Activated T-cell treated with anti-CD3 and anti-CD28 coated beads, Interleukin-2, amount 50 U/mL, for 48 hours (primary cell): ENCODE data around the gene ISG15.
"Not testable (repeated sequence)": the region's sequence is repeated elsewhere in the genome, so short reads cannot be mapped to it uniquely, and the experiment has no call there.

Experiments
- DNase-seq, 2 experiments: peaks; one replicate each; pipeline ENCODE4 v3.0.0-alpha.2; 2020

Gene ISG15

GRCh38 chr1:1013922-1014648 is 788 bp downstream of the ISG15 start:
- no peak for DNase-seq

DNA sequence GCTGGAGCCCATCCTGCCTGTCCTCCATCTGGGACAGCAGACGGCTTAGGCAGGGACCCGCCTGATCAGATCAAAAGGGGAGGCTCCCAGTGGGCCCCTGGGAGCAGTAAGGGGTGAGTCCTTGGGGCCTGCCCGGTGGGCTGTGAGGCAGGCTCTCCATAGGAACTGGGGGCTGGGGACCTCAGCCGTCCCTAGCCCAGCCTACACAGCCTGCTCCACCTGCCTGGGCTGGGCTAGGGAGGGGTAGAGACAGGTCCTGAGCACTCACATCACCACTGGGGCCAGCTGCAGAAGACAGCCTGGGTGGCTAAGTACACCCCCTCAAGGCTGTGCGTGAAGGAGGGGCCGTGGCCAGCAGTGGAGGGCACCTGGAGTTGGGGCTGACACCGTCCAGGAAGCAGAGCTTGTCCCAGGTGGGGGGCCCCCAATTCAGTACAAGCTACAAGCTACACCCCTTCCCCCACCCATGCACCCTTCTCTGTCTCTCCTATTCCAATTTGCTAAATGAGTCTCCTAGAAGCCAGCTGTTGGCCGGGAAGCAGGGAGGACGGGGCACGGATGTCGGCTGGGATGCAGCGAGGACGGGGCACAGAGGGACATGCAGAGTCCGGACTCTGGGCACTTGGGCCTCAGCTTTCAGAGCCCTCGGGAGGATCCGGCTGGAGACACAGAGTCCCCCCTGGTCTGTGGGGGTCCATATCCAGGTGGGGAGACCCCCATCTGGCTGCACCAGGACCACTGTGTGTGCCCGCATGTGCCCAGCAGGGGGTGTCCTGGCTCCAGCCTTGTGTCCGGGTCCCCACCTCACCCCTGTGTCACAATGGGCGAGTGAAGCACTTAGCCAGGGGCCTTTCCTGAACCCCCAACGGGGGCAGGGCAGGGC is 1.7 kb downstream of the ISG15 start:
- DNase-seq = peak in 1 of 2 experiments; percentile 56

DNA sequence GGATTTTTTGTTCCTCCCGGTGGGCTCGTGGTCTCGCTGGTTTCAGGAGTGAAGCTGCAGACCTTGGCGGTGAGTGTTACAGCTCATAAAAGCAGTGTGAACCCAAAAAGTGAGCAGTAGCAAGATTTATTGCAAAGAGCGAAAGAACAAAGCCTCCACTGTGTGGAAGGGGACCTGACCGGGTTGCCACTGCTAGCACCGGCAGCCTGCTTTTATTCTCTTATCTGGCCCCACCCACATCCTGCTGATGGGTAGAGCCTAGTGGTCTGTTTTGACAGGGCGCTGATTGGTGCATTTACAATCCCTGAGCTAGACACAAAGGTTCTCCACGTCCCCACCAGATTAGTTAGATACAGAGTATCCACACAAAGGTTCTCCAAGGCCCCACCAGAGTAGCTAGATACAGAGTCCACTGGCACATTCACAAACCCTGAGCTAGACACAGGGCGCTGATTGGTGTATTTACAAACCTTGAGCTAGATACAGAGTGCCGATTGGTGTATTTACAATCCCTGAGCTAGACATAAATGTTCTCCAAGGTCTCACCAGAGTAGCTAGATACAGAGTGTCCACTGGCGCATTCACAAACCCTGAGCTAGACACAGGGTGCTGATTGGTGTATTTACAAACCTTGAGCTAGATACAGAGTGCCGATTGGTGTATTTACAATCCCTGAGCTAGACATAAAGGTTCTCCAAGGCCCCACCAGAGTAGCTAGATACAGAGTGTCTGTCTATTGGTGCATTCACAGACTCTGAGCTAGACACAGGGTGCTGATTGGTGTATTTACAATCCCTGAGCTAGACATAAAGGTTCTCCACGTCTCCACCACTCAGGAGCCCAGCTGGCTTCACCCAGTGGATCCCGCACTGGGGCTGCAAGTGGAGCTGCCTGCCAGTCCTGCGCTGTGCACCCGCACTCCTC is 4.4 kb downstream of the ISG15 start:
- not testable (repeated sequence) for DNase-seq

- not testable (repeated sequence) for DNase-seq
Measured at GRCh38 chr1:1018321-1018685, 5.0 kb downstream of the ISG15 start.

GRCh38 chr1:1019122-1019999 is 6.1 kb downstream of the ISG15 start:
- peak; percentile 82 to 88 for DNase-seq

DNA sequence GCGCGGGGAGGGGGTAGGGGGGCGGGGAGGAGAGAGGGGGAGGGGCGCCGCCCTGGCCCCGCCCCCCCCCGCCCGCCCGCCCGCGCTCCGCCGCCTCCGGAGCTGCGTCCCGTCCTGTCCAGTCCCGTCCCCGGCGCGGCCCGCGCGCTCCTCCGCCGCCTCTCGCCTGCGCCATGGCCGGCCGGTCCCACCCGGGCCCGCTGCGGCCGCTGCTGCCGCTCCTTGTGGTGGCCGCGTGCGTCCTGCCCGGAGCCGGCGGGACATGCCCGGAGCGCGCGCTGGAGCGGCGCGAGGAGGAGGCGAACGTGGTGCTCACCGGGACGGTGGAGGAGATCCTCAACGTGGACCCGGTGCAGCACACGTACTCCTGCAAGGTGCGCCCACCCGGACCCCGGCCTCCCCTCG is 6.7 kb downstream of the ISG15 start, which contains the start of gene AGRN:
AGRN (plus strand) TSS at position 121 of the 405 bp plus-strand sequence; CDS start at position 174, 53 bp downstream.
- peak; percentile 61 to 66 for DNase-seq

DNA sequence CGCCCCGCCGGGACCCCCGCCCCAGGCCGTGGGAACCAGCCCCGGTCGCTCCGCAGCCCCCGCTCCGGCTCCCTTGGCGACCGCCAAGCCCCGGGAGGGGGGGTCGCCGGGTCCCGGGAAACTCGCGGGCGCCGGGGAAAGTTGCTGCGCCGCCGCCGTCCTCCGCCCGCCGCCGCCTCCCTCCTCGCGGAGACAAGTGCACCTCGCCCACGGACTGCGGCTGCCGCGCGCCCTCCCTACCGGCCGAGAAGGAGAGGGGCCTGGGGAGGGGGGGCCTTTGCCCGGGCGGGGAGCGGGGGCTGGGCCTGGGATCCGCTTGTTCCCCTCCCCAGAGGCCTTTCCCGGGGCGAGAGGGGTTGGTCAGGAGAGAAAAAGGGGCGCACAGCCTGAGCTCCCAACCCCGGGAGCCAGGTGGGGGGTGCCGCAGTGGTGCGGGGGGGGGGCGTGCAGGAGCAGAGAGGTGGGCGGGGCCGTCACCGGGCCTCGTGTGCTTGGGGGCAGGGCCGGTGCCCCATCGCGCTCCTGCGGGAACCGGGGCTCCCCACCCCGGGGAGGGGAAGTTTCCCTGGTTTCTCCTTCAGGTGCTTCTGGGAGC is 7.2 kb downstream of the ISG15 start:
- DNase-seq = peak in 1 of 2 experiments; percentile 64

DNA sequence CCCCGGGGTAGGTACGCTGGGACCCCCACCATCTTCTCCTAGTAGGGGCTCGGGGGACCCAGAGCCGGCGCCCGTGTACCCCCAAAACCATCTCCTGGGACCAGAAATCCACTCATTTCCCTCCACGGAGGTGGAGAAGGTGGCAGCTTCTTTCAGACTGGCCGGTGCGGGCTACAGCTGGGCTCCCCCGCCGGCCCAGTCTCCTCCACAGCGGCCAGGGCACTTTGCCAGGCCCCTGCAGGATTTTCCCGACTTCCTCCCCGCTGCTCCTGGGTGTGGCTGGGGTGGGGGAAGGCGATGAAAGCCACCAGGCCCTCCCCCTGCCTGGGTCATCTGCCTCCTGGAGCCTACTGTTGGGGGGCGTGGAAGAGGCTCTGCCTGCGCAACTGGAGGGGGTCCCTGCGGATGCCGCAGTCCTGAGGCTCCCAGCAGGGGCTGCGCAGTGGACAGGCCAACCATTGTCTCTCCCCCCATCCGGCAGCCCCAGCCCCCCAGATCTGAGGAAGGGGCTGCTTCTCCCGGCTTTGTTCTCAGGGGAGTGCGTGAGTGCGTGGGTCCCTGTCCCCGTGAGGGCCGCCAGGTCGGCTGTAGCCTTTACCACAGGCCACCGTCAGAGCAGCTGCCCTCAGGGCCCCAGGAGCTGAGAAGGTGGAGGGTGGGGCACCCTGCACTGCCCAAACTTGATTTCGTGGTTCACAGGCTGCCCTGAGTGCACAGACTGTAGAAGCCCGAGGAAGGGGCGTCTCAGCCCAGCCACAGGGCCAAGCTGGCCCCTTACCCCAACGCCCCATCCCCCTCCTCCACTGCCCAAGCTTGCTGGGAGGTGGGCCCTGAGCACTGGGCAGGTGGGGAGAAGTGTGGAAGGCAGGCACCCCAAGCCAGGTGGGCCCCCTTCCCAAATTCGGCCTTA is 8.0 kb downstream of the ISG15 start:
- DNase-seq = no peak

DNA sequence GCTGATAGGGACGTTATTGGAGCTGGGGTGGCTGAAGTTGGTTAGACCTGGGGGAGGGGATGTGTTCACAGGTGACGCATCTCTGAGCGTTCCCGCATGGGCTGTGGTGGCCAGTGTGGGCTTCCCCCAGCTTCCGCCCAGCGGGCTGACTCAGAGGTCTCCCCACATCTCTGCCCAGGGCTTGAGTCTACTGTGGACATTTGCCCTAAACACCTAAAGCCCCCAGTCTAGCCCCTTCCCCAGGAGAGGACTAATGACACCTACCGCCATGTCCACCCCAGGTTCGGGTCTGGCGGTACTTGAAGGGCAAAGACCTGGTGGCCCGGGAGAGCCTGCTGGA is 8.6 kb downstream of the ISG15 start:
- DNase-seq = no peak

- no peak for DNase-seq
Measured at GRCh38 chr1:1022302-1023009, 9.2 kb downstream of the ISG15 start.

- no peak for DNase-seq
Measured at GRCh38 chr1:1023700-1024099, 10.4 kb downstream of the ISG15 start.

- no peak for DNase-seq
Measured at GRCh38 chr1:1024149-1024770, 11.0 kb downstream of the ISG15 start.

DNA sequence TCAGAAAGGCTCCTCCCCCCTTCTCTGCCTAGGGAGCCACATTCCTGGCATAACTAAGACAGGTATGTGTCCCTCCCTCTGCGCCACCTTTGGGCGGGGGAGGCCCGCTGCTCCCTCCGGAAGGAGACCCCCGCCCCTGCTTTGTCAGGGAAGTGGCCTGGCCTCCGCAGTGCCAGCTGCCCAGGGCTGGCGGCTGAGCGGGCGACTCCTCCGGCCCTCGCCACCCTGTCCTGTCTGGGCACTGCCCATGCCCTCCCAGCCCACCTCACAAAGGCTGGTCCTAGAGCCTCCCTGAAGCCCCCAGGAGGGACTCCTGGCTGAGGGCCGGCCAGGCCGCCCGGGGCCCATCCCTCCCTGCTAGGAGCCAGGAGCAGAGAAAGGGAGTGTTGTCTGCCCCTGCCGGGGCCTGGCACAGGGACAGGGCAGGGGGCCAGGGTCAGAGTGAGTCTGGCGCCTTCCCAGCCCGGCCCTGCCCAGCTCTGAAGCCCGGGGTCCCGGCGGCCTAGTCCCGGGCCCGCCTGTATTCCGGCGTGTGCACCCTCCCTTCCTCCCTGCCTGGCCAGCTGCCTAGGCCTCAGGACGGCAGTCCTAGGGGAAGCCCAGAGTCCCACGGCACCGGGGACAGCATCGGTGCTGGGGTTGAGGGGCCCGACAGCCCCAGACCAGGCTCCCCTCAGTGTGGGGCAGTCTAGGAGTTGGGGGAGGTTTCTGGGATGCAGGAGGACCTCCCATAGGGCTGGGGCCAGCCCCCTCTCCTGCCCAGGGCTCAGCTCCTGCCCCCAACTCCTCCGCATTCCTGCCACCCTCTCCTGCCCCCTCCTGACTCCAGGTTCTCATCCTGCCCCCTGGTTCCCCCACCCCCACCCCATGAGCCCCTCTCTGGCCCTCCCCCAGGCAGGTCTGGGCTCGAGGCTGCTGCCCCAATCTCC is 11.7 kb downstream of the ISG15 start:
- DNase-seq = no peak

DNA sequence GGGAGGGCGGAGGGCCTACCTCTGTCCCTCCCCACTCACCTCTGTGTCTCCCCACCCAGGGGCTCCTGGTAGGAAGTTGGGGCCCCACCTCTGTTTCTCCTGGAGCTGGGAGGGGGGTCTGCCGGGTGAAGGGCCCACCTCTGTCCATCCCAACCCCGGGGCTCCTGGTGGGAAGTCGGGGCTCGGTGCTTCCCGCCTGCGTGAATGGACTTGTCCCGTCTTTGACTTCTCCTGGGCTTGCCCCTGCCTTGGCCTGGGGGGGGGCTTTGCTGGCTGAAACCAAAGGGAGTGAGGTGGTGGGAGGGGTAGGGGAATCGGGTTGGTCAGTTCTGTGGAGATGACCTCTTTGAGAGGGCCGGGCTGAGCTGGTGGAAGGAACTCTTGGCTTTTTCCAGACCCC is 12.4 kb downstream of the ISG15 start:
- DNase-seq = no peak

- no peak for DNase-seq
Measured at GRCh38 chr1:1026599-1027413, 13.5 kb downstream of the ISG15 start.

DNA sequence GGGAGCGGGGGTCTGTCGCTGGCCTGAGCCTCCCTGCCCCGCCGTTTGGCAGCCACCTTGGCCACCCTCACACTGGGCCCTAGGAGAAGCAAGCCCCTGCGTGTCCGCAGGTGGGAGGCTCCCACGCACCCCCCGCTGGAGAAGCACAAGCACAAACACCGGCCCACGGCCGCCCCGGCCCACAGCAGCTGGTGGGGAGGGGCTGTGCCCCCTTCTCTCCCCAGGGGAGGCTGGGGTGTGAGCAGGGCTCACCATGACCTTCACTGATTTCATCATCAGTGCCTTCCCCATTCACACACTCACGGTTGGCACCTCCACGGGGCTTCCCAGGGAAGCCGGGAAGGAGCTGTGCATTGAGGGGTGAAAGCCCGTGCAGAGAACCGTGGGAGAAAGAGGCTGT is 14.5 kb downstream of the ISG15 start:
- DNase-seq = no peak
